NCI-H2029 (cell line): ENCODE data around the gene PSKH1.
A peak's percentile ranks its signal among the peaks of the same experiment; 100 is the strongest.
"Not testable (repeated sequence)": the region's sequence is repeated elsewhere in the genome, so short reads cannot be mapped to it uniquely, and the experiment has no call there.

ENCODE experiments used
- DNase-seq: peaks from one replicate; lab custom pipeline; 2025; lab: John Stamatoyannopoulos, UW

The PSKH1 gene

DNA sequence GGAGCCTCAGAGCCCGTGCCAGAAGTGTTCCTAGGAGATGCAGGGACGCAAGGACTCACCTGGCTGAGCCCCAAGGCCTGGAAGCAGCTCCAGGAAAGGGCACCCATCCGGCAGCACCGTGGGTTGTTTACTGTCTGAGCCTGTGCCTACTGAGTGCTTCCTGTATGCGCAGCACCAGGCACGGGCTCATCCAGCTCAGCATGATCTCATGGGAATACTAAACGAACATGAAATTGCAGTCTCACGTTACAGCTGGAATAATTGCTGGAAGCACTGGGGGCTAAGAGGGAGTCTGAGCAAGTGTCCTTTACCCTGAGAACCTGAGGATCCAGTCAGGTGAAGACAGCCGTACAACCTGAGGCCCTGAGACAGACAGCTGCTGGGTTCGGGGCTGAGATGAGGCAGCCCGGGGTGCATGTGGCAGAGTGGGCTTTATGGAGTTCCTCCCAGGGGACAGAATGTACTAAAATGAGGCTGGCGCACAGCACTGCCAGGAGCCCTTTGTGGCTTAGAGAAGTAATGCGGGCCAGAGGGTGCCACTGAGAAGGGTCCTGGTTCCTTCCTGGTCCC is 33.2 kb downstream of the PSKH1 start:
- DNase-seq, result peak; percentile 85

GRCh38 chr16:67927131-67927941 is 34.3 kb downstream of the PSKH1 start:
- no peak for DNase-seq

DNA sequence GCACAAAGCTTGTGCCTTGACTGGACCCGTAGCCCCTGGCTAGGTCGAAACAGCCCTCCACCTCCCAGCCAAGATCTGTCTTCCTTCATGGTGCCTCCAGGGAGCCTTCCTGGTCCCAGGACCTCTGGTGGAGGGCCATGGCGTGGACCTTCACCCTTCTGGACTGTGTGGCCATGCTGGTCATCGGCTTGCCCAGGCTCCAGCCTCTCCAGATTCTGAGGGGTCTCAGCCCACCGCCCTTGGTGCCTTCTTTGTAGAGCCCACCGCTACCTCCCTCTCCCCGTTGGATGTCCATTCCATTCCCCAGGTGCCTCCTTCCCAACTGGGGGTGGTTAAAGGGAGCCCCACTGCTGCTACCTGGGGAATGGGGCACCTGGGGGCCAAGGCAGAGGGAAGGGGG is 35.1 kb downstream of the PSKH1 start:
- DNase-seq, result no peak

DNA sequence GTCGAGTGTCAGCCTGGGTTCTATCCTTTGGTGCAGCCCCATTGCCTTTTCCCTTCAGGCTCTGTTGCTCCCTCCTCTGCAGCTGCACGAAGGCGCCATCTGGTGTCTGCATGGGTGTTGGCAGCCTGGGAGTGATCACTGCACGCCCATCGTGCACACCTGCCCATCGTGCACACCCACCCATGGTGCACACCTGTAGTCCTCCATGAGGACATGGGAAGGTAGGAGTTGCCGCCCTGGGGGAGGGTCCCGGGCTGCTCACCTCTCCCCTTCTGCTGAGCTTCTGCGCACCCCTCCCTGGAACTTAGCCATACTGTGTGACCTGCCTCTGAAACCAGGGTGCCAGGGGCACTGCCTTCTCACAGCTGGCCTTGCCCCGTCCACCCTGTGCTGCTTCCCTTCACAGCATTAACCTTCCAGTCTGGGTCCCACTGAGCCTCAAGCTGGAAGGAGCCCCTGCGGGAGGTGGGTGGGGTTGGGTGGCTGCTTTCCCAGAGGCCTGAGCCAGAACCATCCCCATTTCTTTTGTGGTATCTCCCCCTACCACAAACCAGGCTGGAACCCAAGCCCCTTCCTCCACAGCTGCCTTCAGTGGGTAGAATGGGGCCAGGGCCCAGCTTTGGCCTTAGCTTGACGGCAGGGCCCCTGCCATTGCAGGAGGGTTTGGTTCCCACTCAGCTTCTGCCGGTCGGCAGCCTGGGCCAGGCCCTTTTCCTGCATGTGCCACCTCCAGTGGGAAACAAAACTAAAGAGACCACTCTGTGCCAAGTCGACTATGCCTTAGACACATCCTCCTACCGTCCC is 35.7 kb downstream of the PSKH1 start:
- DNase-seq, result peak; percentile 53

- DNase-seq, result no peak
Observed at GRCh38 chr16:67930191-67930590, 37.1 kb downstream of the PSKH1 start.

DNA sequence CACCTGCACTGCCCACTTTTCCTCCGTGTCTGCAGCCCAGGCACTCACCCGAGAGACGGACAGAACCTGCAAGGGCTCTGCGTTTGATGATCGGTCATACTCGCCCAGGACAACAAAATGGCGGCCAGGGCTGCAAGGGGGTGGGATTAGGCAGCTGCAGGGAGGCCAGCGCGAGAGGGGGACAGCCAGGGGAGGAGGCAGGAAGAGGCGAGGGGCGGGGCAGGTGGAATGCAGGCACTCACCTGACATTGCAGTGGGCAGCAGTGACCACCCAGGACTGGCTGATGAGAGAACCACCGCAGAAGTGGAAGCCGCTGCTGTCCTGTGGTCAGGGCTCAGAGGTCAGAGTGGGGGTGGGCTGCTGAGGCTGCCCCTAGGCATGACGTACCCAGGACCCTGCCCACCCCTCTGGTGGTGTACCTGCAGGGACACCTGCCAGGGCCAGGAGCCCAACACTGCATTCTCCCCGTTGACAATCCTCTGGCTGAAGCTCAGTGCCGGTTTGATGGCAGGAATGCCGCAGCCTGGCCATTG is 37.7 kb downstream of the PSKH1 start:
- no peak for DNase-seq

DNA sequence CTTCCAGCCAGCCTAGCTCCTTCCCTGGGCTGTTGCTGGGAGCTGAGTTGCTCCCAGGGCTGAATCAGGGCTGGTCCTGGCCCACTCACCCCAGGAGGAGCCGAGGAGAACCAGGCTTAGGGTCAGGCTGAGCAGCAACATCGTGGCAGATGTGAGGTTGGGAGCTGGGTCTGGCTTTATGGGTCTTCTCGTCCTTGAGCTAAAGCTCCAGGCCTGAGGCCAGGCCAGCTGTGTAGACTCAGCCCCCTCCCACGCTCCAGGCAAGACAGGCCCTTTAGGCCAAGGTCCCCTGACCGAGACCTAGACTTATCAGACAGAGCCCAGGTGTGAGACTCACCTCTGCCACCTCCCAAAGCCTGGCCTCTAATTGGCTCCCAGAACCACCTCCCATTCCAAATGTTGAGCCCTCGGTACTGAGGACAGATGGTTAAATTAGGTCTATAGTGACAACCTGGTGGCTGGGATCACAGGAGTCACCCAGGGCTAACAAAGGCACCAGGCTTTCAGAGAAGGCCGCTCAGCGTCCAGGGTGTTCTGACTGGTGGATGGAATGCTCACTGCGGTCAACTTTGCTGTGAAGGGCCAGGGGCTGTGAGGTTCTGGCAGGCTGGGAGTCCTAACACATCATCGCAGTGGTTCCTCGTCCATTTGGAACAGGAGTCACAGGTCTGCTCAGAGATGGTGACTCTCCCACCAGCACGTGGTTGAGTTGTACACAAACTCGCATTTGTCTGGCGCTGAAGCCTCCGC is 38.8 kb downstream of the PSKH1 start, which contains the start of gene CTRL:
Gene CTRL, minus strand, starts transcription at position 151 of the 750 bp plus-strand sequence. Its CDS starts 10 bp downstream, at position 141.
- no peak for DNase-seq

DNA sequence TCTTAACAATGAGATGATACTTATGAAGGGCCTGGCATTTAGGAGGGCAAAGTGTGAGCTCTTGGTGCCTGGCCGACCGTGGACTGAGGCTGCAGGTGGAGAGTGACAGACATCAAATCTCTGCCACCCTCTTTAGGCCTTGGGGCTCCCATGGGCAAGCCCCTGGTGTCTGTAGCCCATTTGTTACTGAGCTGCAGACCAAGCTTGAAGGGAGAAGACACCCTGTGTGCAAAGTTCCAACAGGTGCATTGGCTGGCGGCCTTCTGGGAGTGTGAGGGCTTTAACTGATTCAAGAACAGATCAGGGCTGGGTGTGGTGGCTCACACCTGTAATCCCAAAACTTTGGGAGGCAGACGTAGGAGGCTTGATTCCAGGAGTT is 39.4 kb downstream of the PSKH1 start:
- DNase-seq, result no peak

GRCh38 chr16:67933805-67934204 is 40.8 kb downstream of the PSKH1 start:
- DNase-seq, result no peak

DNA sequence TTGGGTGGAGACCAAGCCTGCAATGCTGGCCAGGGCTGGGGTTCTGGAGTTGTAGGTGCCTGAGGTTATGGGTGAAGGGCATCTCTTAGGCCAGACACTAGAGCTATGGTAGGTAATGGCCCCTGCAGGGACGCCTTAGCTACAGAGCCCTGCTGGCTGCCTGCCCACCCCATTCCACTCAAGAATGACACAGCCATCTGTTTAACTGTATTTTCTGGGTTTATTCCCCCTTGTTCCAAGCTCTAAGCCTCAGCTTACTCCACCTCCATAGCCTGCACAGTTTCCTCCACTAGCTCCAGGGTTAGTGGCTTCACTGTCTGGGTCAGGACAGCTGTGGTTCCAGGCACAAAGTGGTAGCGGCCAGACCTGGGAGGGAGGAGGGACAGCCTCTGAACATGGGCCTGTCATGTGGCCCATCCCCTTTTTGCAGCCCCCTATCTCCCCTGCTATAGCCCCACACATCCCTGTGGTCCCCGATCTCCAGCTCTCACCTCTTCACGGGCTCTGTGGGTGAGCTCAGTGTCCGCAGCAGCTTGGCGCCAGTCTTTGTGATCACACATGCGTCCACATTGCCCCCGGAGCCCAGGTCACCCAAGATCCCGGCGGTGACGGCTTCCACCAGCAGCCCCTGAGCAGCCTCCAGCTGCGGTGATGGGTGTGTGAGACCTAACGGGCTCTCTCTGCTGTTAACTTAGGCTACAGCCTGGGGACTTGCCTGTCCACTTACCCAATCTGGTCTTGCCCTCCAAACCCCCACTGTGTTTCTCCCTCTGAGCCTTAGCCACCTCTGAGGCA is 41.4 kb downstream of the PSKH1 start:
- no peak for DNase-seq

DNA sequence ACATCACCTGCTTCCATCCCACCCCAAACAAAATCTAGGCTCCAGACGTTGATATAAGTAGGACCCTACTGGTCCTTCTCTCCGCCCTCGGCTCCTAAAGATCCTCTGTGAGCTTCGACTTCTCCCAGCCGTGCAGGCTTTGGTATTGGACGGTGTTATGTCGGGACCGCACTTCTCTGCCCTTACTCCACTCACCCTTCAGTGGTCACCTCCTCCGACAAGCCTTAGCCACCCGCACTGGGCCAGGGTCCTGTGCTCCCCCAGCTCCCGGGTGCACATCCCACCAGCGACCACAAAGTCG is 42.0 kb downstream of the PSKH1 start:
- no peak for DNase-seq

- peak; percentile 90 for DNase-seq
Observed at GRCh38 chr16:67935402-67936123, 42.5 kb downstream of the PSKH1 start.

DNA sequence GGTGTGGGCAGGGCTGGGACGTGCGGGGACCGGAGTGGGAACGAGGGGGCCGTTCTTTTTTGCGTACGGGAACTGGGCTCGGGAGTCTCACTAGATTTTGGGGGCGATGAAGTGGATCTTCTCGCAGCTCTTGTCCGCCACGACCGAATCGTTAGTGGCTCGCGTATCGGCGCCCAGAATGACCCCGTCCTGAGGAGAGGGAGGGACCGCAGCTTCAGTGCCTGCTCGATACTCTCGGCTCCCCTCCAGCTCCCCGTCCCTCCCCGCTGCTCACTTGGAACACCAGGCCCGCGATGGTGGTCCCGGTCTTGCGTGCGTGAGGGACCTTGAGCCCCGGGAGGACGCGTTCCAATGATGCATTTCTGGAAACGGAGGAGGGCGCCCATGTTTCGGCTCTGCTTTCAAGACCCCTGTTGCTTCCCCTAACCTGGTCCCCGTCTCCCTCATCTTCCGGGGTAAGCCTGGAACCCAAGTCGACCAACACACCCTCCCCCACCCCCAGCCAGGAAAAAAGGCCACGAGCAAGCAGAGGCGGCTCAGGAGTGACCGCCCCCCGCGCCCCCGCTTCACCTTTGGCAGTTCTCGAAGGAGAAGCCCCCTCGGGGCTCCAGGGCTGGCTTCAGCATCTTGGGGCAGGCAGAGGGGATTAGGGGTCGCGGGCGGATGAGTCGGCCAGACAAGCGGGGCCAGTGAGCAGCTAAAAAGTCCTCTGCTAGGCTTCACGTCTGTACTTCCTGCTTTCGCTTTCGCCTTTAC is 43.2 kb downstream of the PSKH1 start, which contains the start of gene PSMB10:
Gene PSMB10, minus strand, starts transcription at position 727 of the 756 bp plus-strand sequence. Its CDS starts 101 bp downstream, at position 626.
- peak; percentile 25 for DNase-seq

DNA sequence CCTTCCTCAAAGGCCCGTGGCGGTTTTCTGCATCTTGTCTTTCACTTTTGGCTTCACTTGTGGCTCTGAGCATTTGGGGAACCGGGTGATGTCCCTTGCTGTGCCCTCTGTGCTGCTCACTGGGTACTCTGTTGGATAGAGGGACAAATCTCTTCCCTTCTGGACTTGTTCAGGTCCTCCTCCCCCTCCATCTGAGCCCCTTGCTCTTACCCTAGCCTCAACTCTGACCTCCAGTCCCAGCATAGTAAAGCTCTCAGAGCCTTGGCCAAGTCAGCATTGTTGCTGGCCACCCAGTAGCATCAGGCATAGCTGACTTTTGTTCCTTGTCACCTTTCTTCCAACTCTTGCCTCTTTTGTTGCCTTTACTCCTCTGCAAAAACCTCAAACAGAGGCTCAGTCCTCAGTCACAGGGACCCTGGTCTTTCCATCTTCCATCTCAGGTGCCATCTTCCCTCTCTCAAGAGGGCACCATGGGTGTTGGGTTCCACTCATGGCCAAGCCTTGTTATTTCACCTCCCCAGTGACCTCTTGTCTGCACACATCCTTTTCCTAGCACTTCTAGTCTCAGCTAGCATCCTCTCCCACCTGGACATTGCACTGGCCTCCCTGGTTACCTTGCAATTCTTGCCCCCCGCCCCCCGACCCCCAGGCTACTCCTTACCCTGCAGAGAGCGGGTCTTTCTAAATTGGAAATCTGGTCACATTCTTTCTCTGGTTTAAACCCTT is 44.0 kb downstream of the PSKH1 start:
- DNase-seq, result no peak

- DNase-seq, result not testable (repeated sequence)
Observed at GRCh38 chr16:67937713-67938112, 44.7 kb downstream of the PSKH1 start.

- DNase-seq, result no peak
Observed at GRCh38 chr16:67939507-67940445, 46.7 kb downstream of the PSKH1 start.

DNA sequence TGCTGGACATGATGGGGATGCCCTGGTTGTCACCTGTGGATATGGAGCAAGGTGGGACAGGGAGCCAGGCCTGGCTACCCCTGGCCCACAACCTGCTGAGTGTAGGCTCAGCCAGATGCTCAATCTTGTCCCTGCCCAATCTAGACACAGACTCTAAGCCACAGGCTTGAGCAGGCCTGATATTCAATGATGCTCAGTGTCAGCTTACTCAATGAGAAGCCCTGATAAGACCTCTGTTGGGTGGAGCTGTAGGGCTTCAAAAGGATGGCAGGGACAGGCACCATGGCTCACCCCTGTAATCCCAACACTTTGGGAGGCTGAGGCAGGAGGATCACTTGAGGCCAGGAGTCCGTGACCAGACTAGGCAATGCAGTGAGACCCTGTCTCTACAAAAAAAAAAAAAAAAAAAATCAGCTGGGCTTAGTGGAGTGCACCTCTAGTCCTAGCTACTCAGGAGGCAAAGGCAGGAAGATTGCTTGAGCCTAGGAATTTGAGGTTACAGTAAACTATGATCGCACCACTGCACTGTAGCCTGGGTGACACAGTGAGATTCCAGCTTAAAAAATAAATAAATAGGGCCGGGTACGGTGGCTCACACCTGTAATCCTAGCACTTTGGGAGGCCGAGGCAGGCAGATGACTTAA is 47.5 kb downstream of the PSKH1 start:
- no peak for DNase-seq
